ENCODE results near the gene APLP2.

DNA sequence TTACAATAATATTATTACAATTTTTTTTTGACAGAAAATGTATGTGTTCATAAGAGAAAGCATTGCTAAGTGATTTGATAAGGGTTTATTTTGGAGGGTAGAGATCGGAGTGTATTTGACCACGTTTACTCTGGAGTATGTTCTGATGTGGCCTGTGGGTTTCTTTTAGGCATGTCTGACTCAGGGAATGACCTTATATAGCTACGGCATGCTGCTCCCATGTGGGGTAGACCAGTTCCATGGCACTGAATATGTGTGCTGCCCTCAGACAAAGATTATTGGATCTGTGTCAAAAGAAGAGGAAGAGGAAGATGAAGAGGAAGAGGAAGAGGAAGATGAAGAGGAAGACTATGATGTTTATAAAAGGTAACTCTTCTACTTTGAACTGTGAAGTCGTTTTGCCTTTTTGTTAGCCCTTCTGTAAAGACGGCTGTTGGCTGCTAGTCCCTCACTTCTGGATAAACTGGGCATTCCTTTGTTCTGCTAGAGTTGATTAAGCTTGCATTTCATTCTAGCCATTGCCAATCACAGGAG lies 51.8 kb downstream of the APLP2 start:
- TF ChIP-seq ZNF274 (IDR thresholded peaks at IDR 0.05; ENCODE audit: low read depth, low read length) = no peak
- TF ChIP-seq SUZ12 (IDR thresholded peaks at IDR 0.05; ENCODE audit: extremely low read depth, insufficient read depth, insufficient read length) = no peak
